Muscle of leg (tissue), 9 donors: Measurements from ENCODE around the gene ASB15. TPM values are rescaled to one million over a fixed set of nuclear protein-coding genes. Genes with fewer than 3 reads are reported as not detected.

Experiments
- polyA plus RNA-seq, 8 donors: library from polyadenylated mRNA; unstranded; fragments of 120-200 nt; gene quantifications; one replicate each; pipeline versions ENCODE4 v1.2.1 to v1.2.3, GENCODE V29; 2013; ENCODE audit warnings: inconsistent platforms in 1 of 8, low replicate concordance in 1 of 8; ENCODE audit not compliant: insufficient read length in 8 of 8, insufficient read depth in 1 of 8
- total RNA-seq: library from RNA; stranded (reverse); fragments of 120-200 nt; gene quantifications from one replicate; pipeline ENCODE4 v1.2.4, GENCODE V29; 2013

The ASB15 gene
- total and polyA plus RNA-seq, 9 donors = 3.0 to 7.1 (median 4.4) TPM

Other genes starting within 250 kb of the ASB15 start
- 0.84 TPM for gene IQUB, start 67.2 kb upstream of the ASB15 start, total RNA-seq
- gene IQUB, start 67.2 kb upstream of the ASB15 start, polyA plus RNA-seq = under 1 TPM; 0.16 to 0.47 (median 0.28) TPM
- 90.5 TPM for gene NDUFA5, start 44.0 kb upstream of the ASB15 start, total RNA-seq
- gene NDUFA5, start 44.0 kb upstream of the ASB15 start, polyA plus RNA-seq = 100 to 1,000 TPM; 110 to 135 (median 115) TPM
- gene LMOD2, start 54.0 kb downstream of the ASB15 start, total RNA-seq = 86.1 TPM
- 100 to 1,000 TPM in 6 of 8 donors, 10 to 100 TPM in 2; 58.8 to 277 (median 144) TPM for gene LMOD2, start 54.0 kb downstream of the ASB15 start, polyA plus RNA-seq
- gene WASL, start 147.2 kb downstream of the ASB15 start, total RNA-seq = 11.4 TPM
- 10 to 100 TPM; 27.2 to 39.4 (median 30.8) TPM for gene WASL, start 147.2 kb downstream of the ASB15 start, polyA plus RNA-seq
- gene HYAL4, start 243.3 kb downstream of the ASB15 start, total RNA-seq = 0.09 TPM
- gene HYAL4, start 243.3 kb downstream of the ASB15 start, polyA plus RNA-seq = under 1 TPM in 2 of 8 donors, not detected in 6; 0.05 to 0.08 TPM